ENCODE data around the gene UBAC2. TPM values are rescaled to one million over a fixed set of nuclear protein-coding genes. Genes with fewer than 3 reads are reported as not detected.

Gene UBAC2
- total and polyA plus RNA-seq, 2 donors (not counting 1 experiment from before 2014, with no cell fraction given) = 32.4 to 87.4 TPM

DNA sequence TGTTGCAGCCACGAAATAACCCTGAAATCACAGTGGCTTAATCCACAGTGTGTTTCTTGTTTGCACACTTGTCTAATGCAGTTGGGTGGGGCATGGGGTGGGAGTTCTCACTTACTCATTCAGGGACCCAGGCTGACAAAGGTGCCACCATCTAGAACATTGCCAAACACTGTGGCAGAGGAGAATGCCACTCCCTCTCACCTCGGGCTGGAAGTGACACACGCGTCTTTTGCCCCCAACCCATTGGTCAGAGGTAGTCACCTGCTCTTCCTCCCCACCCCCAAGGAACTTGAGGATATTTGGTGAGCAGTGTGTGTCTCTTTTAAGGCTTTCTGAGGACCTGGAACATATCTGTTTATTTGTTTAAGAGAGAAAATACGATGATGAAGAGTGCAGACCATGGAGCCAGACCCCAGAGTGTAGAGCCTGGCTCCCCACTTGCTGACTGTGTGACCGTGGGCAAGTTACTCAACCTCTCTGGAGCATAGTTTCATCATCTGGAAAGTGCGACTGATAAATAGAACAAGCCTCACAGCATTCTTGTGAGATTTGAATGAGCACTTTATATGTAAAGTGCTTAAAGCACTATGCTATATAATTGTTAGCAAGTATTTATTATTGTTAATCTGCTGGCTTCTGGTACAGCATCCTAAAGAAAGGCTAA lies 89.2 kb downstream of the UBAC2 start:
- Histone ChIP-seq H3K27ac (ENCODE audit: insufficient read depth, low read length) (no peak overlapping the region), H4K20me1 (ENCODE audit: control insufficient read depth, extremely low read depth, insufficient read depth, low read length) (no peaks in the 10 kb centered on the region), H3K9me3 (ENCODE audit: control insufficient read depth, insufficient read depth, low read depth, low read length) (no peaks in the 10 kb centered on the region), H3K79me2 (ENCODE audit: control insufficient read depth, insufficient read depth, low read length) (no peaks in the 10 kb centered on the region), H3K9ac (ENCODE audit: insufficient read depth, low read length) (no peak overlapping the region), H2AFZ (ENCODE audit: low read length) (no peak overlapping the region), H3K4me3 (replicated peaks in 1 of 4; ENCODE audit: control extremely low read depth in 1 of 4, insufficient read depth in 1 of 4, low read depth in 3 of 4, low read length in 4 of 4) (no peak overlapping the region), H3K36me3 (ENCODE audit: control insufficient read depth, insufficient read depth, low read length) (no peaks in the 10 kb centered on the region), H3K4me1 (ENCODE audit: control insufficient read depth, extremely low read depth, insufficient read depth, low read length) (no peaks in the 10 kb centered on the region), H3K27me3 (ENCODE audit: control insufficient read depth, insufficient read depth, low read length) (no peaks in the 10 kb centered on the region), H3K4me2 (ENCODE audit: extremely low read depth, insufficient read depth, low read length) (no peak overlapping the region)
- no peak for DNase-seq (ENCODE audit: low read depth in 2 of 2)
- TF ChIP-seq, protein P1, sequence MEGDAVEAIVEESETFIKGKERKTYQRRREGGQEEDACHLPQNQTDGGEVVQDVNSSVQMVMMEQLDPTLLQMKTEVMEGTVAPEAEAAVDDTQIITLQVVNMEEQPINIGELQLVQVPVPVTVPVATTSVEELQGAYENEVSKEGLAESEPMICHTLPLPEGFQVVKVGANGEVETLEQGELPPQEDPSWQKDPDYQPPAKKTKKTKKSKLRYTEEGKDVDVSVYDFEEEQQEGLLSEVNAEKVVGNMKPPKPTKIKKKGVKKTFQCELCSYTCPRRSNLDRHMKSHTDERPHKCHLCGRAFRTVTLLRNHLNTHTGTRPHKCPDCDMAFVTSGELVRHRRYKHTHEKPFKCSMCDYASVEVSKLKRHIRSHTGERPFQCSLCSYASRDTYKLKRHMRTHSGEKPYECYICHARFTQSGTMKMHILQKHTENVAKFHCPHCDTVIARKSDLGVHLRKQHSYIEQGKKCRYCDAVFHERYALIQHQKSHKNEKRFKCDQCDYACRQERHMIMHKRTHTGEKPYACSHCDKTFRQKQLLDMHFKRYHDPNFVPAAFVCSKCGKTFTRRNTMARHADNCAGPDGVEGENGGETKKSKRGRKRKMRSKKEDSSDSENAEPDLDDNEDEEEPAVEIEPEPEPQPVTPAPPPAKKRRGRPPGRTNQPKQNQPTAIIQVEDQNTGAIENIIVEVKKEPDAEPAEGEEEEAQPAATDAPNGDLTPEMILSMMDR (conservative IDR thresholded peaks at IDR 0.05 in 1 of 2, IDR thresholded peaks at IDR 0.05 in 1 of 2; ENCODE audit: low read depth in 1 of 2, low read length in 2 of 2) = no peak
- no peak for TF ChIP-seq EZH2 (IDR thresholded peaks at IDR 0.05; ENCODE audit: low read length, missing control alignments)

DNA sequence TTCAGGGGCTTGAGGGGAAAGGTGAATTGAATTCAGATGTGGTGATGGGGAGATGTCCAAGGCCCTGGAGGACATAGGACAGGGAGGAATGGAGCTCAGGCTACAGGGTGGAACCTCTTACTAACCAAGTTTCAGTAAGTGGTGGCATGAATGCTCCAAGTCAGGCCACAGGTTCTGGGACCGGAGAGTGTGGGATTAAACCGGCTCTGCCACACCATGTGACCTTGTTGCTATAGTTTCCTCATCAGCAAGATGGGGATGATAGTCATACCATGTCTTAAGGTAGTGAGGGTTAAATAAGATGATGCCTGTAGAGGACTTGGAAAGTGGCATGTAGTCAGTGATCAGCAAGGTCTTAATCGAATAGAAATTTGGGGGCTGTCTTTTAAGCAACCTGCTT lies 90.2 kb downstream of the UBAC2 start:
- no peak overlapping the region for H3K4me2 ChIP-seq (ENCODE audit: extremely low read depth, insufficient read depth, low read length)
- no peaks in the 10 kb centered on the region for H3K27me3 ChIP-seq (ENCODE audit: control insufficient read depth, insufficient read depth, low read length)
- H3K9me3 ChIP-seq (ENCODE audit: control insufficient read depth, insufficient read depth, low read depth, low read length) = no peaks in the 10 kb centered on the region
- H3K79me2 ChIP-seq (ENCODE audit: control insufficient read depth, insufficient read depth, low read length) = no peaks in the 10 kb centered on the region
- DNase-seq (ENCODE audit: low read depth in 2 of 2) = no peak
- H3K4me1 ChIP-seq (ENCODE audit: control insufficient read depth, extremely low read depth, insufficient read depth, low read length) = no peaks in the 10 kb centered on the region
- no peak overlapping the region for H3K4me3 ChIP-seq (replicated peaks in 1 of 4; ENCODE audit: control extremely low read depth in 1 of 4, insufficient read depth in 1 of 4, low read depth in 3 of 4, low read length in 4 of 4)
- H4K20me1 ChIP-seq (ENCODE audit: control insufficient read depth, extremely low read depth, insufficient read depth, low read length) = no peaks in the 10 kb centered on the region
- no peak overlapping the region for H3K9ac ChIP-seq (ENCODE audit: insufficient read depth, low read length)
- H2AFZ ChIP-seq (ENCODE audit: low read length) = no peak overlapping the region
- no peak overlapping the region for H3K27ac ChIP-seq (ENCODE audit: insufficient read depth, low read length)
- TF ChIP-seq, protein P1 (conservative IDR thresholded peaks at IDR 0.05 in 1 of 2, IDR thresholded peaks at IDR 0.05 in 1 of 2; ENCODE audit: low read depth in 1 of 2, low read length in 2 of 2) = no peak
- TF ChIP-seq EZH2 (IDR thresholded peaks at IDR 0.05; ENCODE audit: low read length, missing control alignments) = no peak
- H3K36me3 ChIP-seq (ENCODE audit: control insufficient read depth, insufficient read depth, low read length) = no peaks in the 10 kb centered on the region

DNA sequence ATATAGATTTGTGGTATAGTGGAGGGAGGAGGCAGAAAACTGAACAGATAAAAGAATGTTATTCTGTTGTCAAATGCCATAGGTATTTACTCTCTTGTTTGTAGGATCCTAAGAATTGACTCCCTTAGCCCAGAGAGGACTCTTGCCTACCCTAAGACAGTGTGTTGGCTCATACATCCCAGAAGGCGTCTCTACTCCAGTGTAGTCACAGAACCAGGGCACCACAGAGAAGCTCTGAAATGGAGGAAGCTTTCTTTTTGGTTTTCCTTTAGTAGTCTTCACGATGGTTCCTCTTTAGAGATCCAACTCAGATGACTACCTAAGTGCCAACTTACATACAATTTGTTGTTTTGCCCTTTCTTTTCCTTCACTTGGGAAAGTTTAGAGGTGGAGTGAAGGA lies 92.5 kb downstream of the UBAC2 start:
- H3K36me3 ChIP-seq (ENCODE audit: control insufficient read depth, insufficient read depth, low read length) = no peaks in the 10 kb centered on the region
- no peaks in the 10 kb centered on the region for H3K79me2 ChIP-seq (ENCODE audit: control insufficient read depth, insufficient read depth, low read length)
- TF ChIP-seq EZH2 (IDR thresholded peaks at IDR 0.05; ENCODE audit: low read length, missing control alignments) = no peak
- no peaks in the 10 kb centered on the region for H4K20me1 ChIP-seq (ENCODE audit: control insufficient read depth, extremely low read depth, insufficient read depth, low read length)
- no peaks in the 10 kb centered on the region for H3K9me3 ChIP-seq (ENCODE audit: control insufficient read depth, insufficient read depth, low read depth, low read length)
- no peak overlapping the region for H3K9ac ChIP-seq (ENCODE audit: insufficient read depth, low read length)
- H3K4me1 ChIP-seq (ENCODE audit: control insufficient read depth, extremely low read depth, insufficient read depth, low read length) = no peaks in the 10 kb centered on the region
- H3K27ac ChIP-seq (ENCODE audit: insufficient read depth, low read length) = no peak overlapping the region
- DNase-seq (ENCODE audit: low read depth in 2 of 2) = no peak
- H2AFZ ChIP-seq (ENCODE audit: low read length) = no peak overlapping the region
- H3K4me2 ChIP-seq (ENCODE audit: extremely low read depth, insufficient read depth, low read length) = no peak overlapping the region
- no peaks in the 10 kb centered on the region for H3K27me3 ChIP-seq (ENCODE audit: control insufficient read depth, insufficient read depth, low read length)
- no peak overlapping the region for H3K4me3 ChIP-seq (replicated peaks in 1 of 4; ENCODE audit: control extremely low read depth in 1 of 4, insufficient read depth in 1 of 4, low read depth in 3 of 4, low read length in 4 of 4)

All from fibroblast of lung (primary cell).